Fibroblast of pulmonary artery (primary cell): Measurements from ENCODE around the gene PSAPL1.
A peak's percentile ranks its signal among the peaks of the same experiment; 100 is the strongest.

Experiments
- DNase-seq: peaks from one replicate; pipeline ENCODE4 v3.0.0-alpha.2; 2010; ENCODE audit warnings: low read depth
- H3K4me3 ChIP-seq: replicated peaks from 2 replicates; pipeline ENCODE4 v1.5.1; 2011; ENCODE audit warnings: low read depth, mild to moderate bottlenecking, control low read depth, low read length, moderate library complexity
- CTCF ChIP-seq: IDR thresholded peaks from 2 replicates; pipeline ENCODE4 v1.5.1; 2011; ENCODE audit warnings: mild to moderate bottlenecking, control low read depth, low read length, inconsistent platforms; ENCODE audit errors: missing control alignments

Gene PSAPL1

GRCh38 chr4:7441201-7441600, 6.5 kb upstream of the PSAPL1 start:
- H3K4me3 ChIP-seq = no peak overlapping the region
- no peak for DNase-seq
- TF ChIP-seq CTCF = no peak

GRCh38 chr4:7439699-7440098, 5.0 kb upstream of the PSAPL1 start:
- DNase-seq = no peak
- TF ChIP-seq CTCF = no peak
- H3K4me3 ChIP-seq = no peak overlapping the region

- H3K4me3 ChIP-seq = no peak overlapping the region
- TF ChIP-seq CTCF = no peak
- no peak for DNase-seq
These were observed 1.5 kb upstream of the PSAPL1 start for GRCh38 chr4:7436256-7436655.

- peak; percentile 64 for DNase-seq
- H3K4me3 ChIP-seq = no peak overlapping the region
These were observed 836 bp upstream of the PSAPL1 start for GRCh38 chr4:7435471-7436061.

GRCh38 chr4:7434141-7434765, 477 bp downstream of the PSAPL1 start:
- DNase-seq = no peak
- H3K4me3 ChIP-seq = no peak overlapping the region
- TF ChIP-seq CTCF = no peak

More at GRCh38 chr4:7435471-7436061, 836 bp upstream of the PSAPL1 start:
- no peak for TF ChIP-seq CTCF

- no peak for TF ChIP-seq CTCF
- DNase-seq = no peak
- H3K4me3 ChIP-seq = no peak overlapping the region
These were observed 1.2 kb downstream of the PSAPL1 start for GRCh38 chr4:7433376-7434140.
